GM20000 (cell line): ENCODE results near the gene CPLANE1.

Source experiments
- DNase-seq: peaks from one replicate; pipeline ENCODE4 v3.0.0; 2012; ENCODE audit warnings: low spot score
- TF ChIP-seq, protein P1 (sequence below): IDR thresholded peaks from 2 replicates; pipeline ENCODE4 v1.5.1; 2012; ENCODE audit warnings: mild to moderate bottlenecking, control low read depth; ENCODE audit errors: extremely low read depth, missing control alignments

CPLANE1 gene

DNA sequence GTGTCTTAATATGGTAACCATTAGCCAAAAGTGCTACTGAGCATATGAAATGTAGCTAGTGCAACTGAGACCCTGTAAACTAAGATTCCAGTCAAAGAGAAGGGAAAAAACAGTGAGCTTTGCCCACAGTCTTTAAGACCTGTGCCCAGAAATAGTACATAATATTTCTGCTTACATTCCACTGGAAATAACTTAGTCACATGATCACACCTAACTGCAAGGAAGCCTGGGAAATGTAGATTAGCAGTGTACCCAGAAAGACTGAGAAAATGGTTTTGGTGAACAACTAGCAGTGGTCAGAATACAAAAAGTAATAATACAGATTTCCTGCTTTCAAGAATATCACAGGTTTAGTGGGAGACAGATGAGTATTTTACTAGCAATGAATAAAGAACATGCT, 2.5 kb upstream of the CPLANE1 start:
- no peak for DNase-seq
- TF ChIP-seq, protein P1, sequence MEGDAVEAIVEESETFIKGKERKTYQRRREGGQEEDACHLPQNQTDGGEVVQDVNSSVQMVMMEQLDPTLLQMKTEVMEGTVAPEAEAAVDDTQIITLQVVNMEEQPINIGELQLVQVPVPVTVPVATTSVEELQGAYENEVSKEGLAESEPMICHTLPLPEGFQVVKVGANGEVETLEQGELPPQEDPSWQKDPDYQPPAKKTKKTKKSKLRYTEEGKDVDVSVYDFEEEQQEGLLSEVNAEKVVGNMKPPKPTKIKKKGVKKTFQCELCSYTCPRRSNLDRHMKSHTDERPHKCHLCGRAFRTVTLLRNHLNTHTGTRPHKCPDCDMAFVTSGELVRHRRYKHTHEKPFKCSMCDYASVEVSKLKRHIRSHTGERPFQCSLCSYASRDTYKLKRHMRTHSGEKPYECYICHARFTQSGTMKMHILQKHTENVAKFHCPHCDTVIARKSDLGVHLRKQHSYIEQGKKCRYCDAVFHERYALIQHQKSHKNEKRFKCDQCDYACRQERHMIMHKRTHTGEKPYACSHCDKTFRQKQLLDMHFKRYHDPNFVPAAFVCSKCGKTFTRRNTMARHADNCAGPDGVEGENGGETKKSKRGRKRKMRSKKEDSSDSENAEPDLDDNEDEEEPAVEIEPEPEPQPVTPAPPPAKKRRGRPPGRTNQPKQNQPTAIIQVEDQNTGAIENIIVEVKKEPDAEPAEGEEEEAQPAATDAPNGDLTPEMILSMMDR: no peak

DNA sequence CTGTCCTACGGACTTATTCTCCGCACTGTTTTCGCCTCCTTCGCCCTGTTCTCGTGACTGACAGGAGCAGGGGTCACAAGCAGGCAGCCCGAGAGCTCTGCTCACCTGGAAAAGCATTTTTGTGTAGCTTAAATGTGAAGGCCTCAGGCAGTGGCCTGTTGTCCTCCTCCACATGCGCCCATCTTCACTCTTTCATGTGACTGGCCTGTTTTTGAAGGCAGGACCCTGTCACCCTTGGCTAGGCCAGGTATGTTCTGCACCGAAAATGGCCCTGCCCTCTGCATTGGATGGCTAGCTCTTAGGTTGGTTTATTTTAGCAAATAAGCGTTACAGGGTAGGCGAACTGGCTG, 614 bp upstream of the CPLANE1 start:
- no peak for DNase-seq
- TF ChIP-seq, protein P1: no peak

DNA sequence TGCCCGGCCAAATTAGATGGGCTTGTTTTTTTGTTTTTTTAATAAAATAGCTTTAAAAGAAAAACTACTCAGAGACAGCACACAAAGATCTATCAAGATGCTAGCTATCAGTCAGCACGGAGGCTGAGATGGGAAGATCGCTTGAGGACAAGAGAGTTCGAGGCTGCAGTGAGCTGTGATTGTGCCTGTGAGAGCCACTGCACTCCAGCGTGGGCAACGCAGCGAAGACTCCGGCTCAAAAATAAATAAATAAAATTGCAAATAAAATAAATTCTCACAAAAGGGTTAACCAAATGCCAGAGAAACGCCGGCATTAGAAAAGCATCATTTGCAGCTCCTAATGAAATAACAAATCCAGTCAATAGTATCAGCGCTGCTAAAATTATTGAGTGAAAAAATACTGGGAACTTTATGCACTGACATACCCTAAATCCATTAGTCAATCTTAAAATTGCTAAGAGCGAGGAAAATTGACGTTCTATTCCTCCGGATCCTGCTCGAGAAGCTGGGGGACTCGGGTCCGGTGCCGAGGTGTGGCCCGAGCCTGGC, 681 bp downstream of the CPLANE1 start:
- DNase-seq: no peak

DNA sequence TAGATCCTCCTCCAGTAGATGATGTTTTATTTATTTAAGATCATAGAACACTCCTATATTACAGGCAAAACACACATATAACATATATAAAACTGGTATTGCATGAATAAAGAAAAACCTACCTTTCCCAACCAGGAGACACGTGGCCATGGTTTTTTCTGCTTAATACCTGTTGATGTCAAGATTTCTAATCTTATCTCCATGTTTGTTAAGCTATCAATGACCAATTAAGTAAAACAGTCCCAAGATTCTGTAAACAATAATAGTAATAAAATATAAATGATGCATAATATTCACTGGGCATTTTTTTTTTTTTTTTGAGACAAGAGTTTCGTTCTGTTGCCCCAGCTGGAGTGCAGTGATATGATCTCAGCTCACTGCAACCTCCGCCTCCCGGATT, 1.7 kb downstream of the CPLANE1 start:
- TF ChIP-seq, protein P1: no peak
- no peak for DNase-seq

More for the DNA sequence above, 681 bp downstream of the CPLANE1 start:
- TF ChIP-seq, protein P1: no peak

DNA sequence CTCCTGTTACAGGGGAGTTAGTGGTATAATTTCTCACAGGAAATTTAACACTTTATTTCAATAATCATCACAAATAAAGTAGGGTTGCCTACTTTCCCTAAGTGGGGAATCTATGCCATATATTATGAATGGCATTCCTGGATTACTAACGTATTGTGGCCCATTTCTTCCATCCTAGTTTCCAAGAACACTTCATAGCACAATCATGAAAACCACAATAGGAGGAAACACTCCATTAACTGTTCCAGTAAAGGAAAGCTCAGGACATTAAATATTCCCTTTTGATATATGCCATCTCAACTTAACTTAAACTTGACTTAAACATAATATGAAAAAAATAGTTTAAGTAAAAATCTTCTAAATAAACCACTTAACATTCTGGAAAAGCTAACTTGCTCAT, 2.1 kb downstream of the CPLANE1 start:
- no peak for DNase-seq
- TF ChIP-seq, protein P1: no peak

DNA sequence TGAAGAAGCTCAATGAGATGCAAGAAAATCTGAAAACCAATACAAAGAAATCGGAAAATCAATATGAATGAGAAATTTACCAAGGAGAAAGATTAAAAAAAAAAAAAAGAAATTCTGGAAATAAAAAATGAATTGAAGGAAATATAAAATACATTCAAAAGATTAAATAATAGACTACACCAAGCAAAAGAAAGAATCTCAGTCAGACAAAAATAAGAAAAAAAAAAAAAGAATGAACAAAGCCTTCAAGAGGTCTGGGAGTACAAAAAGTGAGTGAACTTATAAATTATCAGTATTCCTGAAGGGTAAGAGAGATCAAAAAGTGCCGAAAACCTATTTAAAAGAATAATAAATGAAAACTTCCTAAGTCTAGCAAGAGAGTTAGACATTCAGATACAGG, 14.9 kb downstream of the CPLANE1 start:
- TF ChIP-seq, protein P1: no peak
- DNase-seq: no peak

DNA sequence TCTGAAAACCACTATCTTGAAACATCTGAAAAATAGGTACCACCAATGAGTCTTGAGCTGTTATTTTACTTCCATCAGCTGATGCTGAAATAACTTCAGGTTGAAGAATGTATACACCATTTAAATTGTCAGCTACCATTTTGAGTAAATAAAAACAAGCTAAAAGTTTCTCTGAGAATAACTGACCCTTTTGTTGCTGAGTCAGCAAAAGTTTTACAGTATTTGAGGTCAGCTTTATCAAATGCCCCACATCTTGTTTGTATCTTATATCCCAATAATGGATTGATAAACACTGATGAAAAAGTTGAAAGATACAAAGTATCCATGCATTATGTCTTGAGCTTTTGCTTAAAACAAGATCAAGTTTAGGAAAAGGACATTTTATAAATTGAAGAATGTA, 22.8 kb downstream of the CPLANE1 start:
- DNase-seq: no peak
- TF ChIP-seq, protein P1: no peak
